ENCODE data around the gene PPARA. TPM values are rescaled to one million over a fixed set of nuclear protein-coding genes. Genes with fewer than 3 reads are reported as not detected.
"Not testable (repeated sequence)": the region's sequence is repeated elsewhere in the genome, so short reads cannot be mapped to it uniquely, and the experiment has no call there.

The PPARA gene
- total RNA-seq, 2 experiments from 2014 or later = 11.1 to 13.3 TPM

DNA sequence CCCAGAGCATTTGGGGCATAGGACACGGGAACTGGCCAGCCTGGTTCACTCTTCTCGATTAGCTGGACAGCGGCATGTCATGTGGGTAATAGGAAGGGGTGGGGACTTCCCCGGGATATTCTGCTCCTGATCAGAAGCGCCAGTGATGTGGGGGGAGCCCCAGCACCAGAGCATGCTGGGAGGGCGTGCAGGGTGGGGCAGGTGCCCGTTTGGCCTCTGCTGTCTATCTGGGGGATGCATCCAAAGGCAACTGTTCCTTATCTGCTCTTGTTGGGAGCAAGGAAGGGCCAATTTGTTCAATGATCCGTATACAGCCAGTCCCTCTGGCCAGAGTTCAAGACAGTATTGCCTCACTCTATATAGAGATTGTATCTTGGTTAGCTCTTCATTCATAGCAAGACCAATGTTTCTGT lies 43.6 kb downstream of the PPARA start:
- POLR2A ChIA-PET = no interaction called here
- Mint-ChIP-seq H3K4me1 (ENCODE audit: low read depth) (no peaks in the 10 kb centered on the region), H3K9me3 (no peaks in the 10 kb centered on the region), H3K27ac (no peak overlapping the region), H3K27me3 (no peaks in the 10 kb centered on the region), H3K4me3 (no peak overlapping the region), H3K36me3 (peaks cover 5% of the 10 kb centered on the region)
- intact Hi-C loops (cut with micrococcal nuclease) = no loop called here
- no peak for DNase-seq
- CTCF ChIA-PET = no interaction called here

DNA sequence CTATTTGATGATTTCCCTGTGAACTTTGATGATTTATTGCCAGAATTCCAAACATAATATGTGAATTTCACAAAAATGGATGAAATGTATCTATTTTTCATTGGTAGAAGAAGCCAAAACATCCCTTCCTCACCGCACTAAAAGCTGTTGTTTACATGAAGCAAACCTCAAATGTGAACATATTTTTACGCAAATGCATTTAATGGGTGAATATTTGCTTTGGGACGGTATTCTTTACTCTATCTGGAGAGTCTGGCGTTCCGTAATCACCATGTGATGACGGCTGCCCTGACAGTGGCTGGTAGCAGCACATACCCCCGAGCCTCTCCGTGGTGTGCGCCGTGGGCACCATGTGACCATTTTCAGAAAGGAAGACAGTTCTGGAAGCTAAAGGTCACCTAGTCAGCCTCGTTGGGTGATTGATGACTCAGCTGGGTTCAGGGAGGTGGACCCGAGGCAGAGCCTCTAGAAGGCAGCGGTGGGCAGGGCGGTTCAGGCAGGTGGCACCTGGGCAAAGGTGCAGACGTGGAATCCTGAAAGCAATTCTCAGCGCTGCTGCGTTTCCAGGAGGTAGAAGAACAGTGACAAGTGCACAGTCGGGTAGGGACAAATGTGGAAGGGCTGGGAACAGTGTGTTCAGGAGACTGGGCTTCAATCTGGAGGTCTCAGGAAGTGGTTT lies 45.3 kb downstream of the PPARA start:
- H3K27me3 Mint-ChIP-seq = no peaks in the 10 kb centered on the region
- no peak for DNase-seq
- H3K9me3 Mint-ChIP-seq = no peaks in the 10 kb centered on the region
- ChIA-PET CTCF (no interaction called here), POLR2A (no interaction called here)
- H3K27ac Mint-ChIP-seq = no peak overlapping the region
- H3K4me1 Mint-ChIP-seq (ENCODE audit: low read depth) = no peaks in the 10 kb centered on the region
- H3K4me3 Mint-ChIP-seq = no peak overlapping the region
- peaks cover 10% of the 10 kb centered on the region for H3K36me3 Mint-ChIP-seq
- intact Hi-C loops (cut with micrococcal nuclease) = no loop called here

- DNase-seq = no peak
- no peak overlapping the region for H3K27ac Mint-ChIP-seq
- H3K4me1 Mint-ChIP-seq (ENCODE audit: low read depth) = no peaks in the 10 kb centered on the region
Measured at GRCh38 chr22:46196278-46196677, 46.0 kb downstream of the PPARA start.

DNA sequence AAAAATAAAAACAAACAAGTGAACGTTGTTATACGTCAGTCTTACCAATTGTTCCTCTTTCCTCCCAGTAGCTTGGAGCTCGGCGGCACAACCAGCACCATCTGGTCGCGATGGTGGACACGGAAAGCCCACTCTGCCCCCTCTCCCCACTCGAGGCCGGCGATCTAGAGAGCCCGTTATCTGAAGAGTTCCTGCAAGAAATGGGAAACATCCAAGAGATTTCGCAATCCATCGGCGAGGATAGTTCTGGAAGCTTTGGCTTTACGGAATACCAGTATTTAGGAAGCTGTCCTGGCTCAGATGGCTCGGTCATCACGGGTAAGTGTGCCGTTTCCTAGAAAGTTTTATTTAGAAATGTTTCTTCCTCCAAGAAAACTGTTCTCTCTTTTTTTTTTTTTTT lies 47.9 kb downstream of the PPARA start:
- POLR2A ChIA-PET = interaction anchor here (0.6 kb wide), 1 partner anchor 30 kb away, joined by 4 read pairs; no protein-coding TSS in a partner anchor

More at GRCh38 chr22:46196278-46196677, 46.0 kb downstream of the PPARA start:
- ChIA-PET POLR2A (no interaction called here), CTCF (no interaction called here)
- Mint-ChIP-seq H3K27me3 (no peaks in the 10 kb centered on the region), H3K9me3 (no peaks in the 10 kb centered on the region), H3K4me3 (no peak overlapping the region), H3K36me3 (peaks cover 10% of the 10 kb centered on the region)
- intact Hi-C loops (cut with micrococcal nuclease) = no loop called here

DNA sequence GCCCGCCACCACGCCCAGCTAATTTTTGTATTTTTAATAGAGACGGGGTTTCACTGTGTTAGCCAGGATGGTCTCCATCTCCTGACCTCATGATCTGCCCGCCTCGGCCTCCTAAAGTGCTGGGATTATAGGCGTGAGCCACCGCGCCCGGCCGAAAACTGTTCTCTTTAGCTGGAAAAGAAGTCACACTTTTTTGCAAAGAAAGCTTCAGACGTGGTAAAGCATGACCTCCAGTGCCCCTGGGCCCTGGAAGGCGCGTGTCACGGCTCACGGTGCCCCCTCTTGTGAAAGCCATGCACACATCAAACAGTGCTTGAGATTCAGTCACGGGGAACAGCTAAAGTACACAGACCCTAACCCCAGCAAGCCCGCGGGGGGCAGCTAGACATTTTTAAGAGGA lies 48.5 kb downstream of the PPARA start:
- H3K4me3 Mint-ChIP-seq; H3K27me3 Mint-ChIP-seq; POLR2A ChIA-PET; intact Hi-C loops (cut with micrococcal nuclease); H3K27ac Mint-ChIP-seq; H3K9me3 Mint-ChIP-seq; DNase-seq; H3K4me1 Mint-ChIP-seq (ENCODE audit: low read depth): not testable (repeated sequence)
- peaks cover 14% of the 10 kb centered on the region for H3K36me3 Mint-ChIP-seq
- CTCF ChIA-PET = interaction anchor here (0.7 to 0.9 kb wide), 2 partner anchors 82 to 344 kb away, joined by 3 read pairs; no protein-coding TSS in a partner anchor

More for the DNA sequence above, 47.9 kb downstream of the PPARA start:
- CTCF ChIA-PET = interaction anchor here (0.6 kb wide), 1 partner anchor 51 kb away, joined by 3 read pairs; no protein-coding TSS in a partner anchor
- no peak overlapping the region for H3K4me3 Mint-ChIP-seq
- H3K27ac Mint-ChIP-seq = no peak overlapping the region
- H3K9me3 Mint-ChIP-seq = no peaks in the 10 kb centered on the region
- no peaks in the 10 kb centered on the region for H3K27me3 Mint-ChIP-seq
- no peaks in the 10 kb centered on the region for H3K4me1 Mint-ChIP-seq (ENCODE audit: low read depth)
- intact Hi-C loops (cut with micrococcal nuclease) = no loop called here
- no peak for DNase-seq
- H3K36me3 Mint-ChIP-seq = peaks cover 9% of the 10 kb centered on the region

- Mint-ChIP-seq H3K4me1 (ENCODE audit: low read depth) (no peaks in the 10 kb centered on the region), H3K27ac (no peak overlapping the region), H3K4me3 (no peak overlapping the region), H3K27me3 (no peaks in the 10 kb centered on the region), H3K36me3 (peaks cover 29% of the 10 kb centered on the region), H3K9me3 (no peaks in the 10 kb centered on the region)
- no peak for DNase-seq
- ChIA-PET CTCF (no interaction called here), POLR2A (no interaction called here)
- intact Hi-C loops (cut with micrococcal nuclease) = no loop called here
Measured at GRCh38 chr22:46201059-46201757, 50.9 kb downstream of the PPARA start.

DNA sequence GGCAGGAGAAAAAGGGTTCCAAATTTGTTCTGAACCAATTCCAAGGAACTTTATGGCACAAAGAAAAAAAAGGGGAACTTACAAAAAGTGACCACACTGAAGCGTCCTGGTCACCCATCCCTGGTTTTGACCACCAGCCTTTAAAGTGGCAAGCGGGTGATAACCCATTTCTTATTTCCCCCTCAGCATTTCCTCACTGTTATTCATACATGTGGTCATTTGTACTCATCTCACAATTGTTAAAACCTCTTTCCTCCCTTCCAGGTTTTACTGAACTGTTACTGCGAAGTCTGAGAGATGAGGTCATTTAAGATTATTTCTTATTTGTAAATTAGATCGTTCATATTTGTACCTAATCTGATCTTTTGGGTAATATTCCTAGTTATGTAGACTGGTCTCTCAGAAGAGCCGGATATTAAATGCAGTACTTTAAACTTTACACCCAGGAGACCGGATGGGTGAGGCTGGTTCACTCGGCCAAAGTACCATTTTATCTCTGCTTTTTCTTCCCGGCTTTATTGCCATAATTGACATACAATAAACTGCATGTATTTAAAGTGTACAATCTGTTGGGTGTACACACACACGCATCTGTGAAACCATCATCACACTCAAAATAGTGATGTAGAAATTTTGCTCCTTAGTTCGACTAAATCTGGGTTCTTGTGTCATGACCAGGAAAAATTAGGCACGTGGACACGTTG lies 52.7 kb downstream of the PPARA start:
- no peak for DNase-seq
- CTCF ChIA-PET = no interaction called here
- POLR2A ChIA-PET = no interaction called here
- intact Hi-C loops (cut with micrococcal nuclease) = no loop called here
- Mint-ChIP-seq H3K4me3 (no peak overlapping the region), H3K4me1 (ENCODE audit: low read depth) (no peaks in the 10 kb centered on the region), H3K27me3 (no peaks in the 10 kb centered on the region), H3K27ac (no peak overlapping the region), H3K36me3 (peaks cover 29% of the 10 kb centered on the region), H3K9me3 (no peaks in the 10 kb centered on the region)

DNA sequence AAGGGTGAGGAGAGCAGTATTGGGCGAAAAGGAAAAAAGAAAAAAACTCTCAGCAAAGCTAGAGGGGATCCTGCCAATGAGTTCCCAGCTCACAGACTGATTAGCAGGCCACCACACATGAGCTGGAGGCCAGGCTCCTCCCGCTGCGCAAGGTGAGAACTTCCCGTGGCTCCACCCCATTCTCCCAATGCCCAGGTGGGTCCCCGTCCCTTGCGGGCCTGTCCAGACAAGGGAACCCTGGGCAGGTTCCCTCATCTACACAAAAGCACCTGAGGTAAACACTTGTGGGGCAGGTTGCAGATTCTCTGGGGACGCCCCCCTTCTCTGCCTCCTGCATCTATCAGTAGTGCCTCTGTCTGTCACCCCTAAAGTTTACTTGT lies 53.3 kb downstream of the PPARA start:
- Mint-ChIP-seq H3K4me1 (ENCODE audit: low read depth) (no peaks in the 10 kb centered on the region), H3K9me3 (peaks cover 2% of the 10 kb centered on the region), H3K4me3 (no peak overlapping the region), H3K27me3 (no peaks in the 10 kb centered on the region), H3K27ac (no peak overlapping the region), H3K36me3 (peaks cover 33% of the 10 kb centered on the region)
- POLR2A ChIA-PET = no interaction called here
- CTCF ChIA-PET = no interaction called here
- DNase-seq = no peak
- intact Hi-C loops (cut with micrococcal nuclease) = no loop called here

GRCh38 chr22:46209262-46209661 lies 58.9 kb downstream of the PPARA start:
- Mint-ChIP-seq H3K4me3 (no peak overlapping the region), H3K27ac (no peak overlapping the region), H3K4me1 (ENCODE audit: low read depth) (peaks cover 12% of the 10 kb centered on the region), H3K27me3 (no peaks in the 10 kb centered on the region), H3K36me3 (peaks cover 49% of the 10 kb centered on the region), H3K9me3 (peaks cover 18% of the 10 kb centered on the region)
- POLR2A ChIA-PET = no interaction called here
- intact Hi-C loops (cut with micrococcal nuclease) = no loop called here
- no peak for DNase-seq
- CTCF ChIA-PET = no interaction called here

GRCh38 chr22:46212195-46212594 lies 61.9 kb downstream of the PPARA start:
- ChIA-PET POLR2A (no interaction called here), CTCF (interaction anchor here (0.6 to 1.1 kb wide), 2 partner anchors 17 to 30 kb away, joined by 3 read pairs; no protein-coding TSS in a partner anchor)
- Mint-ChIP-seq H3K4me3 (no peak overlapping the region), H3K27me3 (no peaks in the 10 kb centered on the region), H3K4me1 (ENCODE audit: low read depth) (peaks cover 12% of the 10 kb centered on the region), H3K9me3 (peaks cover 18% of the 10 kb centered on the region), H3K36me3 (peaks cover 49% of the 10 kb centered on the region), H3K27ac (no peak overlapping the region)
- DNase-seq = peak; percentile 38
- intact Hi-C loops (cut with micrococcal nuclease) = loop anchor here (2.0 kb wide), 1 partner anchor 39 kb away; the partner anchor contains the start of gene CDPF1

GRCh38 chr22:46213052-46213451 lies 62.7 kb downstream of the PPARA start:
- H3K4me1 Mint-ChIP-seq (ENCODE audit: low read depth) = peaks cover 12% of the 10 kb centered on the region
- intact Hi-C loops (cut with micrococcal nuclease) = loop anchor here (2.0 kb wide), 1 partner anchor 38 kb away; the partner anchor contains the start of gene CDPF1
- H3K4me3 Mint-ChIP-seq = no peak overlapping the region
- H3K27ac Mint-ChIP-seq = no peak overlapping the region
- POLR2A ChIA-PET = no interaction called here
- peak; percentile 40 for DNase-seq
- CTCF ChIA-PET = interaction anchor here (1.1 kb wide), 1 partner anchor 30 kb away, joined by 3 read pairs; no protein-coding TSS in a partner anchor
- no peaks in the 10 kb centered on the region for H3K27me3 Mint-ChIP-seq
- peaks cover 18% of the 10 kb centered on the region for H3K9me3 Mint-ChIP-seq
- H3K36me3 Mint-ChIP-seq = peaks cover 50% of the 10 kb centered on the region

GRCh38 chr22:46214149-46214548 lies 63.8 kb downstream of the PPARA start:
- Mint-ChIP-seq H3K27ac (no peak overlapping the region), H3K9me3 (peaks cover 10% of the 10 kb centered on the region), H3K36me3 (peaks cover 44% of the 10 kb centered on the region), H3K4me3 (no peak overlapping the region), H3K4me1 (ENCODE audit: low read depth) (peaks cover 12% of the 10 kb centered on the region), H3K27me3 (no peaks in the 10 kb centered on the region)
- DNase-seq = no peak
- CTCF ChIA-PET = no interaction called here
- intact Hi-C loops (cut with micrococcal nuclease) = no loop called here
- POLR2A ChIA-PET = no interaction called here
